ENCODE measurements around the gene DIPK1B.

Gene DIPK1B

GRCh38 chr9:136679431-136679941 lies 32.9 kb upstream of the DIPK1B start:
- H3K36me3 Mint-ChIP-seq (ENCODE audit: low read depth) = no peaks in the 10 kb centered on the region
- no peaks in the 10 kb centered on the region for H3K9me3 Mint-ChIP-seq
- no peaks in the 10 kb centered on the region for H3K4me1 Mint-ChIP-seq (ENCODE audit: low read depth)
- H3K27me3 Mint-ChIP-seq (ENCODE audit: low read depth) = no peaks in the 10 kb centered on the region
- H3K27ac Mint-ChIP-seq = no peak overlapping the region
- no peak overlapping the region for H3K4me3 Mint-ChIP-seq

GRCh38 chr9:136681029-136681428 lies 31.3 kb upstream of the DIPK1B start:
- Mint-ChIP-seq H3K36me3 (ENCODE audit: low read depth) (no peaks in the 10 kb centered on the region), H3K27ac (no peak overlapping the region), H3K4me3 (no peak overlapping the region), H3K4me1 (ENCODE audit: low read depth) (no peaks in the 10 kb centered on the region), H3K9me3 (no peaks in the 10 kb centered on the region), H3K27me3 (ENCODE audit: low read depth) (no peaks in the 10 kb centered on the region)

DNA sequence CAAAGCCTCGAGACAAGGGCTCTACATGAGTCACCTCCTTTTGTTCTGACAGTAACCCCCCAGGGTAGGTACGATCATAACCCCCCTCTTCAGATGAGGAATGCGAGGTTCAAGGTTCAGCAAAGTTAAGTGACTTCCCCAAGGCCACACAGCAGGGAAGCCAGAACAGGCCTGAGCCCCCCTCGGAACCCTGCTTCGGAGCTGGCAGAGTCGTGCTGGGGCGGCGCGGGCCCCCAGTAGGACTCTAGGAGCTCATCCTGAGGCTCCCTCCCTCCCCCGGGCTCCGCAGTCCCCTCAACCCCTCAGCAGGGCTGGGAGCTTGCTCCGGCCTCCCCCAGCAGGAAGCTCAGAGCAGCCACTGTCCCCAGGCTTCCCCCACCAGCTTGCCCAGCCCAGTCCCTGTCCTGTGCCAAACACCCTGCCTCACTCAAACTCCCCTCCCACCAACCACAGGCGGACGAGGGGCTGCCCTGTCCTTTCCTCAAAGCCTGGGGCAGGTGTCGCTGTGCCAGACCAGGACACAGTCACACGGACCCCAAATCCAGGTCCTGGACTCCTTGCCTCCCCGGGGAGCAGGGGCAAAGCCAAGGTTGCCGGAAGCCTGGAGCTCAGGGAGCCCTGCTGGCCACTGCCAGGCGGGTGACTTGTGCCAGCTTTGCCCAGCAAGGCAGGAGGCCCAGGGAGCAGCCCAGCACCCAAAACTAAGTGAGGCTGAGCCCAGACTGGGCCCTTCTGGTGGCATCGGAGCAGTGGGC lies 30.2 kb upstream of the DIPK1B start:
- H3K9me3 Mint-ChIP-seq = no peaks in the 10 kb centered on the region
- no peaks in the 10 kb centered on the region for H3K36me3 Mint-ChIP-seq (ENCODE audit: low read depth)
- H3K4me3 Mint-ChIP-seq = no peak overlapping the region
- H3K27ac Mint-ChIP-seq = no peak overlapping the region
- no peaks in the 10 kb centered on the region for H3K4me1 Mint-ChIP-seq (ENCODE audit: low read depth)
- no peaks in the 10 kb centered on the region for H3K27me3 Mint-ChIP-seq (ENCODE audit: low read depth)

- H3K4me1 Mint-ChIP-seq (ENCODE audit: low read depth) = no peaks in the 10 kb centered on the region
- H3K27ac Mint-ChIP-seq = no peak overlapping the region
- no peaks in the 10 kb centered on the region for H3K9me3 Mint-ChIP-seq
- H3K36me3 Mint-ChIP-seq (ENCODE audit: low read depth) = no peaks in the 10 kb centered on the region
- H3K4me3 Mint-ChIP-seq = no peak overlapping the region
- no peaks in the 10 kb centered on the region for H3K27me3 Mint-ChIP-seq (ENCODE audit: low read depth)
Measured at GRCh38 chr9:136682710-136683109, 29.7 kb upstream of the DIPK1B start.

- Mint-ChIP-seq H3K4me3 (no peak overlapping the region), H3K4me1 (ENCODE audit: low read depth) (no peaks in the 10 kb centered on the region), H3K27ac (no peak overlapping the region), H3K9me3 (no peaks in the 10 kb centered on the region), H3K36me3 (ENCODE audit: low read depth) (no peaks in the 10 kb centered on the region), H3K27me3 (ENCODE audit: low read depth) (no peaks in the 10 kb centered on the region)
Measured at GRCh38 chr9:136683173-136683745, 29.1 kb upstream of the DIPK1B start.

DNA sequence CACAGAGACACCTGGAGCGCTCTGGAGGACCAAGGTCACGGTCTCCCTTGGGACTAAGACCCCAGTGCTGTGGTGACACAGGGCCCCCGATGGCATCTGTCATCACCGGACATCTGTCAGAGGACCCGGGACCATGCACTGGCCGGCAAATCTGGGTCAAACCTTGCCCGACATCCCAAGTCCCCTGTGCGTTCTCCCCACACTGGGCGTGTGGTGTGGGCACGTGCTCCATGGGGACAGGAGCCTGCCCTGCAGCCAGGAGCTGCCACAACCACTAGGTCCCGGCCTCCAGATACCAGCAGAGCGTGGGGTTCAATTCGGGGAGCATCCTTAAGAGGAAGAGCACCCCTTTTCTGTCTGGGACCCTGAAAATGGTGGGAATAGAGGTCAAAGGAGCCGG lies 28.6 kb upstream of the DIPK1B start:
- Mint-ChIP-seq H3K36me3 (ENCODE audit: low read depth) (no peaks in the 10 kb centered on the region), H3K27me3 (ENCODE audit: low read depth) (no peaks in the 10 kb centered on the region), H3K4me3 (no peak overlapping the region), H3K9me3 (no peaks in the 10 kb centered on the region), H3K4me1 (ENCODE audit: low read depth) (no peaks in the 10 kb centered on the region), H3K27ac (no peak overlapping the region)

DNA sequence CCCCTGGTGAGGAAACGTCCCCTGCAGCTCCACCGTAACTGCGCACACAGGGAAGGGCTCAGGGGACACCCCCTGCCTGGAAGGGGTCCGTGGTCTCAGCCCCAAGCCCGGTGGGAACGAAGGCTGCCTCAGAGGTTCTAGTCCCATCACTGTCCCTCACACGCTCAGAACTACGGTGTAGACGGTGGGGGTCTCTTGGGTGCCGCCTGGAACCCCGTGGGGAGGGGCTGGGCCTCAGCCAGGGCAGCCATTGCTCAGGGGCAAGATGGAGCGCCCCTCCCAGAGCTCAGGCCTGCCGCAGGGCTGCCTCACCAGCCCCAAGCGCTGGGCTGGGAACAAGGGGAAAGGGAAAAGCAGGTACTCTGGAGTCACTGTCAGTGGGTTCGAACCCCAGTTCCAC lies 28.0 kb upstream of the DIPK1B start:
- Mint-ChIP-seq H3K4me1 (ENCODE audit: low read depth) (no peaks in the 10 kb centered on the region), H3K27me3 (ENCODE audit: low read depth) (peaks cover 4% of the 10 kb centered on the region), H3K36me3 (ENCODE audit: low read depth) (no peaks in the 10 kb centered on the region), H3K4me3 (no peak overlapping the region), H3K9me3 (no peaks in the 10 kb centered on the region), H3K27ac (no peak overlapping the region)

GRCh38 chr9:136684799-136685198 lies 27.6 kb upstream of the DIPK1B start:
- no peak overlapping the region for H3K4me3 Mint-ChIP-seq
- peaks cover 4% of the 10 kb centered on the region for H3K27me3 Mint-ChIP-seq (ENCODE audit: low read depth)
- no peak overlapping the region for H3K27ac Mint-ChIP-seq
- no peaks in the 10 kb centered on the region for H3K36me3 Mint-ChIP-seq (ENCODE audit: low read depth)
- no peaks in the 10 kb centered on the region for H3K4me1 Mint-ChIP-seq (ENCODE audit: low read depth)
- no peaks in the 10 kb centered on the region for H3K9me3 Mint-ChIP-seq

DNA sequence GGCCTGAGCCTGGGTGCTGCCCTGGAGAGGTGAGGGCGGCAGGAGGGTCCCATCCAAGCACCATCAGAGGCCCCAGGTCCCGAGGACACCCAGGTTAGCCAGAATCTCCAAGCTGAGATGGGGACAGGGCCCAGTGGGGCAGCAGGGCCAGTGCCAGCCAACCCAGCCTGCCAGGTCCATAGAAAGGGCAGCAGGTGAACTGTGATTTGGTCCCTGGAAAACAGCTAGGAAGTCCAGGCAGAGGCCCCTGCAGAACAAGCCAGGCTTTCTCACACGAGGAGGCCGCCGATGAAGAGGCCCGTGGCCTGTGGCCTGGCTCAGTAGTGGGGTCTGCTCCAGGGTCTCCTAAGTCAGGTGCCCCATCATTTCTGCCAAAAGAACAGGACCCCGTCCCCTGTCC lies 27.2 kb upstream of the DIPK1B start:
- peaks cover 4% of the 10 kb centered on the region for H3K27me3 Mint-ChIP-seq (ENCODE audit: low read depth)
- H3K9me3 Mint-ChIP-seq = no peaks in the 10 kb centered on the region
- H3K4me1 Mint-ChIP-seq (ENCODE audit: low read depth) = no peaks in the 10 kb centered on the region
- no peak overlapping the region for H3K27ac Mint-ChIP-seq
- peak overlapping the region; percentile 31 for H3K4me3 Mint-ChIP-seq
- no peaks in the 10 kb centered on the region for H3K36me3 Mint-ChIP-seq (ENCODE audit: low read depth)

GRCh38 chr9:136685790-136686533 lies 26.4 kb upstream of the DIPK1B start:
- no peaks in the 10 kb centered on the region for H3K36me3 Mint-ChIP-seq (ENCODE audit: low read depth)
- peak overlapping the region; percentile 75 for H3K4me3 Mint-ChIP-seq
- no peak overlapping the region for H3K27ac Mint-ChIP-seq
- peaks cover 4% of the 10 kb centered on the region for H3K27me3 Mint-ChIP-seq (ENCODE audit: low read depth)
- no peaks in the 10 kb centered on the region for H3K9me3 Mint-ChIP-seq
- no peaks in the 10 kb centered on the region for H3K4me1 Mint-ChIP-seq (ENCODE audit: low read depth)

DNA sequence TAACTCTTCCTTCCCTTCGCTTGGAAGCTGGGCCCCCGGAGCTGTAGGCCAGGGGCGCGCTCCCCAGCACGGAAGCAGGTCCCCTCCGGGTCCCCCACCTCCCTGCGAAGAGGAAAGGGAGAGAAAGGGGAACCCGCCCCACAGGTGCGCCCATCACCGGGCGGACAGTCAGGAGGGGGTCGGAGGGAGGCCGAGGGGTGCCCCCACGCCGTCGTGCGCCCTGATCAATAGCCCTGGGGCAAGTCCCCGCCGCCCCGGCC lies 25.9 kb upstream of the DIPK1B start:
- H3K4me1 Mint-ChIP-seq (ENCODE audit: low read depth) = no peaks in the 10 kb centered on the region
- no peaks in the 10 kb centered on the region for H3K36me3 Mint-ChIP-seq (ENCODE audit: low read depth)
- H3K27me3 Mint-ChIP-seq (ENCODE audit: low read depth) = peaks cover 4% of the 10 kb centered on the region
- no peak overlapping the region for H3K27ac Mint-ChIP-seq
- H3K4me3 Mint-ChIP-seq = peak overlapping the region; percentile 75
- no peaks in the 10 kb centered on the region for H3K9me3 Mint-ChIP-seq

GRCh38 chr9:136686794-136687711 lies 25.3 kb upstream of the DIPK1B start, which contains the start of gene AGPAT2:
AGPAT2 (minus strand) TSS chr9:136687457; CDS start chr9:136687357, 100 bp downstream.
- H3K36me3 Mint-ChIP-seq (ENCODE audit: low read depth) = no peaks in the 10 kb centered on the region
- no peaks in the 10 kb centered on the region for H3K9me3 Mint-ChIP-seq
- no peaks in the 10 kb centered on the region for H3K4me1 Mint-ChIP-seq (ENCODE audit: low read depth)
- H3K4me3 Mint-ChIP-seq = peak within 1 kb of the TSS; percentile 75
- H3K27me3 Mint-ChIP-seq (ENCODE audit: low read depth) = peaks cover 4% of the 10 kb centered on the region
- H3K27ac Mint-ChIP-seq = no peak within 1 kb of the TSS

DNA sequence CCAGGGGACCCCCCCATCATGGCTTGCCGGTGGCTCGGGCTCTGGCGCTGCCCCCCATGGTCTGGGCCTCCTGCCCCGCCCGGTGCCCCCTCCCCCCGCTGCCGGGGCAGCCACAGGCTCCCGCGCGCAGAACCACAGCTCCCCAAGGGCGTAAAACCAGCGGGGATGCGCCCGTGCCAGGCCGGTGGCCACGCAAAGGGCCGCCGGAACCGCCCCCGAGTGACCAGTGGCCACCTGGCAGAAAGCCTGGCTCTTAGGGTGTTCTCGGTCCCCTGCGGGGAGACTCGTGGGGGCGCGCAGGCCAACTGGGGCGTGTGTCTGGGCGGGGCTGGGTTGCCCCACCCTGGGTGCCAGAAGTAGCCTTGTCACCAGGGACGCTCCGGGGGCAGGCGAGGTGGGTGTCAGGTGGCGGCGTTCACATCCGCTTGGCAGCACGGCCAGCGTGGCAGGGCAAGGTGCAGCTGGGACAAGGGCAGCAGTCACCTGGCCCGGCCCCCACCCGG lies 24.6 kb upstream of the DIPK1B start:
- Mint-ChIP-seq H3K4me1 (ENCODE audit: low read depth) (no peaks in the 10 kb centered on the region), H3K9me3 (no peaks in the 10 kb centered on the region), H3K4me3 (no peak overlapping the region), H3K36me3 (ENCODE audit: low read depth) (no peaks in the 10 kb centered on the region), H3K27me3 (ENCODE audit: low read depth) (peaks cover 4% of the 10 kb centered on the region), H3K27ac (no peak overlapping the region)
